ENCODE measurements around the gene BCAS4.

Gene BCAS4

DNA sequence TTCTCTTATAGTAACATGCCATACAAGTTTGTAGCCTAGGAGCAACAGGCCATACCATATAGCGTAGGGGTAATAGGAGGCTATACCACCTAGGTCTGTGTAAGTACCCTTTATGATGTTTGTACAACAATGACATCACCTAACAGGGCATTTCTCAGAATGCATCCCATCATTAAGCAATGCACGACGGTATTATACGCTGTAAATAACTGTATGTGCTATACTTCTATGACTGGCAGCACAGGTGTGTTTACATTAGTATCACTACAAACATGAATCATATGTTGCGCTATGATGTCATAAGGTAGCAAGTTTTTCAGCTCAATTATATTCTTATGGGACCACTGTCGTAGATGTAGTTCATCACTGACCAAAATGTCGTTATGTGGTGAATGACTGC is 105.4 kb downstream of the BCAS4 start:
- no peak overlapping the region for H3K27ac ChIP-seq (ENCODE audit: low read depth, low read length)
- peaks cover 49% of the 10 kb centered on the region for H3K79me2 ChIP-seq (ENCODE audit: control insufficient read depth, insufficient read depth, low read length, unreplicated experiment)
- H3K4me1 ChIP-seq (ENCODE audit: control insufficient read depth, insufficient read depth, low read length, unreplicated experiment) = no peaks in the 10 kb centered on the region
- H3K4me3 ChIP-seq (ENCODE audit: low read depth, low read length) = no peak overlapping the region
- H2AFZ ChIP-seq (ENCODE audit: low read length, unreplicated experiment) = no peak overlapping the region
- no peaks in the 10 kb centered on the region for H3K27me3 ChIP-seq (ENCODE audit: insufficient read depth, low read length)
- peaks cover 37% of the 10 kb centered on the region for H3K36me3 ChIP-seq (ENCODE audit: insufficient read depth, low read length)

- H3K4me3 ChIP-seq (ENCODE audit: low read depth, low read length) = no peak overlapping the region
- H3K4me1 ChIP-seq (ENCODE audit: control insufficient read depth, insufficient read depth, low read length, unreplicated experiment) = no peaks in the 10 kb centered on the region
- no peak overlapping the region for H3K27ac ChIP-seq (ENCODE audit: low read depth, low read length)
- H3K27me3 ChIP-seq (ENCODE audit: insufficient read depth, low read length) = no peaks in the 10 kb centered on the region
- H3K36me3 ChIP-seq (ENCODE audit: insufficient read depth, low read length) = peaks cover 37% of the 10 kb centered on the region
- H3K79me2 ChIP-seq (ENCODE audit: control insufficient read depth, insufficient read depth, low read length, unreplicated experiment) = peaks cover 59% of the 10 kb centered on the region
- no peak overlapping the region for H2AFZ ChIP-seq (ENCODE audit: low read length, unreplicated experiment)
These were observed 106.4 kb downstream of the BCAS4 start for GRCh38 chr20:50901301-50901700.

DNA sequence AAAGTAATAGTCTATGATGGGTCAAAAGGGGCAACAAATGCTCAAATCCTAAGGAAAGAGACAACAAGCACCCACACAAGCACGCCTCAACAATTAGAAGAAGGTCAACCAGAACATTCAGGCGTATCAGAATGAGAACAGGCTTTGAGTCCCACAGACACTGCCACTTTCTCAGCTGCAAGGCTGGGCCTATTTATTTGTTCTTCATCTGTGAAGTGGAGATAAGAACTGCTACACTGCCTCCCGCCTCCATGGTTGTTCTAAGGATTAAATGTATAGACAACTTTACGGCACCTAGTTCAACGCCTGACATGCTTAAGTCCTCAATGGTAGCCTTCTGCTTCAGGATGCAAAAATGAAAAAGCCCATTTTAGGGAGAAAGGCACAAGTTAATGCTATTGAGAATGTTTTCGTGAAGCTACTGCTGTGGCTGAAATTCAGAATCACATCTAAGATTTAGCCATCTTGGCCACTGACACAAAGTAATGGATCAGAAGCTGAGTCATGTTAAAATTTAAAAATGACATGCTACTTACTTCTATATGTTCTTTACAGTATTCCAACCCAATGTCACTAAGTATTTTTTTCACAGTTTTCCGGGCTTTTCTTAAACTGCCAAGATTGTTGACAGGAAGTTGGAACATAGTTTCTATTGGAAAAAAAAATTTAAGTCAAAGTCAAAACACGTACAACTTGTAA is 108.6 kb downstream of the BCAS4 start:
- no peaks in the 10 kb centered on the region for H3K27me3 ChIP-seq (ENCODE audit: insufficient read depth, low read length)
- no peak overlapping the region for H3K4me3 ChIP-seq (ENCODE audit: low read depth, low read length)
- H3K27ac ChIP-seq (ENCODE audit: low read depth, low read length) = no peak overlapping the region
- peaks cover 25% of the 10 kb centered on the region for H3K36me3 ChIP-seq (ENCODE audit: insufficient read depth, low read length)
- peaks cover 76% of the 10 kb centered on the region for H3K79me2 ChIP-seq (ENCODE audit: control insufficient read depth, insufficient read depth, low read length, unreplicated experiment)
- H3K4me1 ChIP-seq (ENCODE audit: control insufficient read depth, insufficient read depth, low read length, unreplicated experiment) = no peaks in the 10 kb centered on the region
- H2AFZ ChIP-seq (ENCODE audit: low read length, unreplicated experiment) = no peak overlapping the region

- Histone ChIP-seq H3K27me3 (ENCODE audit: insufficient read depth, low read length) (no peaks in the 10 kb centered on the region), H3K4me3 (ENCODE audit: low read depth, low read length) (no peak overlapping the region), H2AFZ (ENCODE audit: low read length, unreplicated experiment) (no peak overlapping the region), H3K79me2 (ENCODE audit: control insufficient read depth, insufficient read depth, low read length, unreplicated experiment) (peaks cover 82% of the 10 kb centered on the region), H3K36me3 (ENCODE audit: insufficient read depth, low read length) (peaks cover 25% of the 10 kb centered on the region), H3K27ac (ENCODE audit: low read depth, low read length) (no peak overlapping the region), H3K4me1 (ENCODE audit: control insufficient read depth, insufficient read depth, low read length, unreplicated experiment) (no peaks in the 10 kb centered on the region)
These were observed 109.3 kb downstream of the BCAS4 start for GRCh38 chr20:50904067-50904570.

DNA sequence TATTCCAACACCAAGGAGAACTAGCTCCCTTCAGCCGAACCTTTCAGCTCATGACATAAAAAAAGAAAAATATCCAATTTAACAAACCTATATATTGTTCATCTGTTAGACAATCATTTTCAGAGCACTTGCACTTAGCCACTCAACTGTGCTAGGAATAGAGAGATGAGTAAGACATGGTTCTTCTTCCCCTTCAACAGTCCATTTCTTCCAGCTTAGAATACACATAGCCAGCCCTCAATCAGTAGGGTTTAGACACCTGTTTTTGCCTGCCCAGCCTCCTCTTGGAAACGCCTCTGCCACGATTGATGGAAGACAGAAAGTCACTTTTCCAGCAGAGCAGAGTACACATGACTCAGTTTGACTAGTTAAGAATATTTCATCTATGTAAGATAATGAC is 114.6 kb downstream of the BCAS4 start:
- Histone ChIP-seq H3K4me1 (ENCODE audit: control insufficient read depth, insufficient read depth, low read length, unreplicated experiment) (peaks cover 24% of the 10 kb centered on the region), H3K79me2 (ENCODE audit: control insufficient read depth, insufficient read depth, low read length, unreplicated experiment) (peaks cover 96% of the 10 kb centered on the region), H3K4me3 (ENCODE audit: low read depth, low read length) (no peak overlapping the region), H3K27me3 (ENCODE audit: insufficient read depth, low read length) (no peaks in the 10 kb centered on the region), H3K27ac (ENCODE audit: low read depth, low read length) (no peak overlapping the region), H3K36me3 (ENCODE audit: insufficient read depth, low read length) (no peaks in the 10 kb centered on the region), H2AFZ (ENCODE audit: low read length, unreplicated experiment) (no peak overlapping the region)

DNA sequence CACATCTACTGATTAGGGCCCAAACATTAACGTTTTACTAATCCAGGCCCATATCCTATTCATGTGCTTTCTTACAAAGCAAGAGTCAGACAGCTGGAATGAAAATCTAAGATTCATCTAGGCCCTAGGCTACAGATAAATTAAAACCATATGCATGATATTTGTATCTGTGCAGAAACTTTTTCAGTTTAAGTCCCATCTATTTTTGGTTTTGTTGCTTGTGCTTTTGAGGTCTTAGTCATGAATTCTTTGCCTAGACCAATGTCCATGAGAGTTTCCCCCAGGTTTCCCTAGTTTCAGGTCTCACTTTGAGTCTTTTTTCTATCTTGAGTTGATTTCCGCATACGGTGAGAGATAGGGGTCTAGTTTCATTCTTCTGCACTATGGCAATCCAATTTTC is 116.2 kb downstream of the BCAS4 start:
- no peak overlapping the region for H3K4me3 ChIP-seq (ENCODE audit: low read depth, low read length)
- no peak overlapping the region for H3K27ac ChIP-seq (ENCODE audit: low read depth, low read length)
- H3K27me3 ChIP-seq (ENCODE audit: insufficient read depth, low read length) = no peaks in the 10 kb centered on the region
- H3K79me2 ChIP-seq (ENCODE audit: control insufficient read depth, insufficient read depth, low read length, unreplicated experiment) = peaks cover 94% of the 10 kb centered on the region
- H3K4me1 ChIP-seq (ENCODE audit: control insufficient read depth, insufficient read depth, low read length, unreplicated experiment) = peaks cover 38% of the 10 kb centered on the region
- no peak overlapping the region for H2AFZ ChIP-seq (ENCODE audit: low read length, unreplicated experiment)
- H3K36me3 ChIP-seq (ENCODE audit: insufficient read depth, low read length) = no peaks in the 10 kb centered on the region

GRCh38 chr20:50911716-50912115 is 116.9 kb downstream of the BCAS4 start:
- peaks cover 94% of the 10 kb centered on the region for H3K79me2 ChIP-seq (ENCODE audit: control insufficient read depth, insufficient read depth, low read length, unreplicated experiment)
- no peaks in the 10 kb centered on the region for H3K36me3 ChIP-seq (ENCODE audit: insufficient read depth, low read length)
- no peaks in the 10 kb centered on the region for H3K27me3 ChIP-seq (ENCODE audit: insufficient read depth, low read length)
- H3K27ac ChIP-seq (ENCODE audit: low read depth, low read length) = no peak overlapping the region
- H3K4me3 ChIP-seq (ENCODE audit: low read depth, low read length) = no peak overlapping the region
- H3K4me1 ChIP-seq (ENCODE audit: control insufficient read depth, insufficient read depth, low read length, unreplicated experiment) = peaks cover 45% of the 10 kb centered on the region
- no peak overlapping the region for H2AFZ ChIP-seq (ENCODE audit: low read length, unreplicated experiment)

DNA sequence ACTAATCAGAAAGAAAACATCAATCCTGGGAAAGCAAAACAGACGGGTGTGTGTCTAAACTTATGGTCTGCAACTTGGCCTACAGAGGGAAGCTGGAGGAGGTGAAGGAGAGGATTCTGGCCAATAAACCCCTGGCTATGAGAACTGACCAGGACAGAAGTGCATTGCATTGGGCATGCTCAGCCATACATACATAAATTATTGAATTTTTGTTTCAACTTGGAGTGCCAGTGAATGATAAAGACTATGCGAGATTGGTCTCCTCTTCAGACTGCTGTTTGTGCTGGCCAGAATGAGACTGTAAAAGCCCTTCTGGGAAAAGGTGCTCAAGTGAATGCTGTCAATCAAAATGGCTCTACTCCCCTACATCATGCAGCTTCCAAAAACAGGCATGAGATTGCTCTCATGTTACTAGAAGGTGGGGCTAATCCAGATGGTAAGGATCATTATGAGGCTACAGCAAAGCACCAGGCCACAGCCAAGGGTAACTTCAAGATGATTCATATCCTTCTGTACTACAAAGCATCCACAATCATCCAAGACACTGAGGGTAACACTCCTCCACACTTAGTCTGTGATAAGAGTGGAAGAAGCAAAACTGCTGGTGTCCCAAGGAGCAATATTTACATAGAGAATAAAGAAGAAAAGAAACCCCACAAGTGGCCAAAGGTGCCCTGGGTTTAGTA is 119.0 kb downstream of the BCAS4 start:
- Histone ChIP-seq H3K36me3 (ENCODE audit: insufficient read depth, low read length) (no peaks in the 10 kb centered on the region), H3K27ac (ENCODE audit: low read depth, low read length) (peak overlapping the region; percentile 64)

GRCh38 chr20:50915424-50915823 is 120.6 kb downstream of the BCAS4 start:
- H3K27ac ChIP-seq (ENCODE audit: low read depth, low read length) = peak overlapping the region; percentile 64
- H3K4me3 ChIP-seq (ENCODE audit: low read depth, low read length) = peak overlapping the region; percentile 17; the same call in 1 of the 2 replicates
- peaks cover 74% of the 10 kb centered on the region for H3K4me1 ChIP-seq (ENCODE audit: control insufficient read depth, insufficient read depth, low read length, unreplicated experiment)
- H3K36me3 ChIP-seq (ENCODE audit: insufficient read depth, low read length) = no peaks in the 10 kb centered on the region
- H3K27me3 ChIP-seq (ENCODE audit: insufficient read depth, low read length) = no peaks in the 10 kb centered on the region
- H3K79me2 ChIP-seq (ENCODE audit: control insufficient read depth, insufficient read depth, low read length, unreplicated experiment) = peaks cover 92% of the 10 kb centered on the region
- no peak overlapping the region for H2AFZ ChIP-seq (ENCODE audit: low read length, unreplicated experiment)

More for the DNA sequence above, 119.0 kb downstream of the BCAS4 start:
- peaks cover 65% of the 10 kb centered on the region for H3K4me1 ChIP-seq (ENCODE audit: control insufficient read depth, insufficient read depth, low read length, unreplicated experiment)
- H3K4me3 ChIP-seq (ENCODE audit: low read depth, low read length) = no peak overlapping the region
- peaks cover 95% of the 10 kb centered on the region for H3K79me2 ChIP-seq (ENCODE audit: control insufficient read depth, insufficient read depth, low read length, unreplicated experiment)
- no peaks in the 10 kb centered on the region for H3K27me3 ChIP-seq (ENCODE audit: insufficient read depth, low read length)
- H2AFZ ChIP-seq (ENCODE audit: low read length, unreplicated experiment) = no peak overlapping the region

DNA sequence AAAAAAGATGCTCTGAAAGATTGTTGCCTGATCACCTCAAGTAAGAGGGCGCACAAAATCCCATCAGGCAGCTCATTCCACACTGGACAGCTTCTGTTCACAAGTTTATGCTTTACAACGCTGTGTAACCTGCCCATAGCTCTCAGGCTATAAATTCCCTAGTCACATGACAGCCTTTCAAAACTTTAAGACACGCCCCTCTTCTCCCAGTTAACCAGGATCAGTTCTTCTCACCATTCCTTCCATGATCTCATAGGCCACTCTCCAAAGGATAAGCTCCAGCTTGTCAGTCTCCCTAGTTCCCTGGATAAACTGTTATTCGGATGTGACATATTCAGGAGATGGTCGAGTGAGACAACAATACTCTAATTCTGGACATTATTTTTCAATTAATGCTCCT is 121.4 kb downstream of the BCAS4 start:
- Histone ChIP-seq H3K27ac (ENCODE audit: low read depth, low read length) (peak overlapping the region; percentile 64; the same call in 1 of the 2 replicates), H3K79me2 (ENCODE audit: control insufficient read depth, insufficient read depth, low read length, unreplicated experiment) (peaks cover 92% of the 10 kb centered on the region), H3K36me3 (ENCODE audit: insufficient read depth, low read length) (no peaks in the 10 kb centered on the region), H3K4me1 (ENCODE audit: control insufficient read depth, insufficient read depth, low read length, unreplicated experiment) (peaks cover 76% of the 10 kb centered on the region), H3K27me3 (ENCODE audit: insufficient read depth, low read length) (no peaks in the 10 kb centered on the region), H3K4me3 (ENCODE audit: low read depth, low read length) (no peak overlapping the region), H2AFZ (ENCODE audit: low read length, unreplicated experiment) (no peak overlapping the region)

DNA sequence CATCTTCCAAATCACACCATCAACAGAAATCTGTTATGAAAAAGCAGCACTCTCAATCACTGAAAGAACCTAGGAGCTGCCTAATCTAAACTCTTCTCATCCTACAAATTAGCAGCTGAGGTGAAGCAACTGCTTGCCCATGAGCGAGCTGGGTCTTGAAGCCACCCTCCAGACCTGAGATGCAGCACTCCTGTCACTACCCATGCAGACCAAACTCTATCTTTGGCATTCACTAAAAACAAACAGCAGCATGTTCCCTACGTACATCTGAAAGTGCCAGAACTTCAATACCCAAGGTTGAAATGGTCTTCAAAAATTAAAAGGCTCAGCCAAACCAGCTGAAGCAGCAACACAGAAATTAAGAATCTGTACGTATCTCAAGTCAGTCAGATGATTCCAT is 122.1 kb downstream of the BCAS4 start:
- Histone ChIP-seq H3K36me3 (ENCODE audit: insufficient read depth, low read length) (no peaks in the 10 kb centered on the region), H3K79me2 (ENCODE audit: control insufficient read depth, insufficient read depth, low read length, unreplicated experiment) (peaks cover 92% of the 10 kb centered on the region), H3K27ac (ENCODE audit: low read depth, low read length) (peak overlapping the region; percentile 64; the same call in 1 of the 2 replicates), H3K4me3 (ENCODE audit: low read depth, low read length) (no peak overlapping the region), H3K27me3 (ENCODE audit: insufficient read depth, low read length) (no peaks in the 10 kb centered on the region), H2AFZ (ENCODE audit: low read length, unreplicated experiment) (no peak overlapping the region), H3K4me1 (ENCODE audit: control insufficient read depth, insufficient read depth, low read length, unreplicated experiment) (peaks cover 74% of the 10 kb centered on the region)

All from ACC112 (cell line).